G401 (cell line): ENCODE measurements around the gene FKBP1C. TPM values are rescaled to one million over a fixed set of nuclear protein-coding genes. Genes with fewer than 3 reads are reported as not detected.

Experiments
- DNase-seq: peaks from one replicate; pipeline ENCODE4 v3.0.0-alpha.2; 2015; ENCODE audit warnings: low spot score
- in situ Hi-C: cut with HindIII; loops from 2 replicates; pipeline ENCODE4 v1.10.0; 2016; ENCODE audit warnings: low sequenced_read_pairs, mixed read lengths
- total RNA-seq: library from RNA; depleted of rRNA; stranded (reverse); fragments of >200 nt; shearing (Covaris generic); gene quantifications from 2 replicates; pipeline ENCODE4 v1.2.3, GENCODE V29; 2014; rRNA removed

FKBP1C gene
- total RNA-seq, 1 experiment from 2014 or later: 1.4 TPM

DNA sequence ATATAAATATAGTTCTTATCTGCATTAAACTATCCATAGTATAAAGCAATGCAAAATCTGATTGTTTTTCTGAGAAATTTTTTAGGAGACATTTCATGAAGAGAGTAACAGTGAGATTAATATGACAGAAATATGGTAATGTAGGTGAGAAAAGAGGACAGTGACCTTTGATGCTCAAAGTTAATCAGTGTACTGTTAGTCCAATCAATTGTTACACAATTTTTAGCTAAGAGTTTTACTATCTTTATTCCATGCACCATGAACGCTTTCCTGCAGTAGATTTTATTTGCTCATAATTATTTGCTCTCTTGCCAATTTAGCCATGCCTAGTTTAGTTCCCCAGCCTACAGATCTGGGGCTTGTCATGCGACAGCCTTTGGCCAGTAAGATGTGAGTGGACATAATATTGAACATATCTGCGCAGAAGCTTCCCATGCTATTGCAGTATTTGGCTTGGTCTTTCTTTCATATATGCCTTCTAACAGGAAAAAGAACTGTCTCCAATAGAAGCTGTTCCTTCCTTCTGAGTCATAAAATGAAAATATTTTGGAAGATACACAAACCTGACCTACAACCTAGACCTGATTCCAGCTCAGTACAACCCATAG lies 38.7 kb downstream of the FKBP1C start:
- DNase-seq: no peak
- in situ Hi-C loops: no loop called here

DNA sequence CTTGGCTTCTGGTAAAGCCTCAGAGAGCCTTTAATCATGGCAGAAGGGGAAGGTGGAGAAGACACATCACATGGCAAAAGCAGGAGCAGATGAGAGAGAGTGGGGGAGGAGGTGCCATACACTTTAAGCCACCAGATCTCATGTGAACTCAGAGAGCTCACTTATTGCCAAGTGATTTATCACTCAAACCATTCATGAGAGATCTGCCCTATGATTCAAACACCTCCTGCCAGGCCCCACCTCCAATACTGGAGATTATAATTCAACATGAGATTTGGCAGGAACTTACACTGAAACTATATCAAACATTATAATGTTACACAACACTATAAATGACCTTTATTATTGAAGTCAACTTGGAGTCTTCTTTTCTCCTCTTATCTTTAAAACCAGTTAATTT lies 47.9 kb downstream of the FKBP1C start:
- in situ Hi-C loops: no loop called here

GRCh38 chr6:63261820-63262219 lies 50.6 kb downstream of the FKBP1C start:
- in situ Hi-C loops: no loop called here
- no peak for DNase-seq

More for the DNA sequence above, 47.9 kb downstream of the FKBP1C start:
- DNase-seq: no peak

Other genes with a start within 250 kb of the FKBP1C start
- gene LGSN, start 108.5 kb downstream of the FKBP1C start, total RNA-seq: not detected in 2 replicates